22Rv1 (cell line): ENCODE measurements around the gene VSIR.
A peak's percentile ranks its signal among the peaks of the same experiment; 100 is the strongest.

Experiments
- ZFX ChIP-seq: fragments of 450-650 bp; IDR thresholded peaks from 2 replicates; pipeline ENCODE4 v1.6.1; 2017; ENCODE audit warnings: antibody characterized with exemption, borderline replicate concordance
- TF ChIP-seq, protein P1 (sequence below): fragments of 450-650 bp; IDR thresholded peaks from 2 replicates; pipeline ENCODE4 v1.5.1; 2017; ENCODE audit warnings: mild to moderate bottlenecking

- TF ChIP-seq, protein P1, sequence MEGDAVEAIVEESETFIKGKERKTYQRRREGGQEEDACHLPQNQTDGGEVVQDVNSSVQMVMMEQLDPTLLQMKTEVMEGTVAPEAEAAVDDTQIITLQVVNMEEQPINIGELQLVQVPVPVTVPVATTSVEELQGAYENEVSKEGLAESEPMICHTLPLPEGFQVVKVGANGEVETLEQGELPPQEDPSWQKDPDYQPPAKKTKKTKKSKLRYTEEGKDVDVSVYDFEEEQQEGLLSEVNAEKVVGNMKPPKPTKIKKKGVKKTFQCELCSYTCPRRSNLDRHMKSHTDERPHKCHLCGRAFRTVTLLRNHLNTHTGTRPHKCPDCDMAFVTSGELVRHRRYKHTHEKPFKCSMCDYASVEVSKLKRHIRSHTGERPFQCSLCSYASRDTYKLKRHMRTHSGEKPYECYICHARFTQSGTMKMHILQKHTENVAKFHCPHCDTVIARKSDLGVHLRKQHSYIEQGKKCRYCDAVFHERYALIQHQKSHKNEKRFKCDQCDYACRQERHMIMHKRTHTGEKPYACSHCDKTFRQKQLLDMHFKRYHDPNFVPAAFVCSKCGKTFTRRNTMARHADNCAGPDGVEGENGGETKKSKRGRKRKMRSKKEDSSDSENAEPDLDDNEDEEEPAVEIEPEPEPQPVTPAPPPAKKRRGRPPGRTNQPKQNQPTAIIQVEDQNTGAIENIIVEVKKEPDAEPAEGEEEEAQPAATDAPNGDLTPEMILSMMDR: peak; percentile 98
- no peak for TF ChIP-seq ZFX
Observed at GRCh38 chr10:71773221-71773971, at the start of gene VSIR.
